HG03045 (cell line): ENCODE data around the gene ACRV1.
"Not testable (repeated sequence)": the region's sequence is repeated elsewhere in the genome, so short reads cannot be mapped to it uniquely, and the experiment has no call there.

ENCODE experiments used
- ATAC-seq: cut with Tn5 transposase; IDR thresholded peaks from one replicate; pipeline ENCODE4 v1.9.1; 2021; ENCODE audit warnings: mild to moderate bottlenecking, moderate library complexity; ENCODE audit not compliant: unreplicated experiment

ACRV1 gene

GRCh38 chr11:125680747-125681146 lies at the start of gene ACRV1:
Gene ACRV1, minus strand, starts transcription at chr11:125680847. Its CDS starts 67 bp downstream, at chr11:125680780.
- ATAC-seq, result no peak

DNA sequence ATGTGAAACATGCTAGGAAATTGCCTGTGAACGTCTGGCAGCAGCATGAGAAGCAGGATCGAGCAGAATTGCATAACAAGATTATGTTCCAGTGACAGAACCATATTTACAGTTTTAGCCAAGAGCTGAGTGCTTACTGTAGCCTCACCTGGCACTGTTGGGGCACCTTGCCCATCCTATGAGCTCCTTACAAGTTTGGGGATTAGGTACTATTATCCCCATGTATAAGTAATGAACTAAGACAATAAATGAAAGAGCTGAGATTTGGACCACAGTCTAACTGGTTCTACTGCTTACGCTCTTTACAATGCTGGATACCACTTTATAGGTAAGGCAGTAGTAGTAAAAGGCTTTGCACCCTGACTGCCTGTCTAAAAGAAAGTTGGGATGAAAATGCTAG lies 48.3 kb upstream of the ACRV1 start:
- ATAC-seq, result no peak

DNA sequence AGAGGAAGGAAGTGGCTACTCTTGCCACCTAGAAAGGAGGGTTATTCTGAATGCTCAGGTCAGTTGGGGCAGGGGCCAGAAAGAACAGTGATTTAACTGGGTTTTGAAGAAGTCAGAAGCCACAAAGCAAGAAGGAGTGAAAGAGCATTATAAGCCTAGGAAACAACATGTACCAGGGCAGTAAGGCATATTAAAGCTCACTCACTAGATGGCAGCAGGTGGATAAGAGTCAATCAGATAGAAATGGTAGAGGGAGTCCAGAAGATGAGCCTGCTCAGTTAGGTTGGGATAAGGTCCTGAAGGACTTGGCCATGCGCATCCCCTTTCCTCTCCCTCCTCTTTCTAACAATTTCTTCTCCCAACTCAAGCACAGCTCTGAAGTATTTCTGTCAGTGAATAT lies 43.5 kb upstream of the ACRV1 start:
- no peak for ATAC-seq

GRCh38 chr11:125720781-125721180 lies 40.1 kb upstream of the ACRV1 start:
- ATAC-seq, result no peak

GRCh38 chr11:125704686-125705085 lies 24.0 kb upstream of the ACRV1 start:
- ATAC-seq, result not testable (repeated sequence)

- no peak for ATAC-seq
Measured at GRCh38 chr11:125701858-125702621, 21.4 kb upstream of the ACRV1 start.

- no peak for ATAC-seq
Measured at GRCh38 chr11:125701018-125701610, 20.5 kb upstream of the ACRV1 start.

GRCh38 chr11:125694951-125695350 lies 14.3 kb upstream of the ACRV1 start:
- no peak for ATAC-seq

GRCh38 chr11:125692887-125693286 lies 12.2 kb upstream of the ACRV1 start:
- ATAC-seq, result no peak

DNA sequence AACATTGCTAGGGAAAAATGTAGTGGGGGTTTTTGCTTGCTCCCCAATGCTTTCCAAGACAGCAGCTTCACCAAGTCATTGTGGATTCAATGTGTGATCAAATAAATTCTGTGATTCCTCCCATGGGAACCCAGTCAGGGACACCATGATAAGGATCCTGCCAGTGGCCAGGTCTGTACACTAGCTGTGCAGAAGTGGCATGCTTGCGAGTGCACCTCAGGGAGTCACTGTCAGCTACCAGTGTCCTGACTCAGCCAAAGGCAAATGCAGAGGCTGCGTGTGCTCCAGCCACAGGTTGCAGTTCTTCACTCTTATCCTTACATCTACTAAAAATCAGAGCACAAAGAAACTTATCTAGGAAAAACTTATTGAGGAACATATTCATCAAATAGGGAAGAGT lies 9.4 kb upstream of the ACRV1 start:
- no peak for ATAC-seq

DNA sequence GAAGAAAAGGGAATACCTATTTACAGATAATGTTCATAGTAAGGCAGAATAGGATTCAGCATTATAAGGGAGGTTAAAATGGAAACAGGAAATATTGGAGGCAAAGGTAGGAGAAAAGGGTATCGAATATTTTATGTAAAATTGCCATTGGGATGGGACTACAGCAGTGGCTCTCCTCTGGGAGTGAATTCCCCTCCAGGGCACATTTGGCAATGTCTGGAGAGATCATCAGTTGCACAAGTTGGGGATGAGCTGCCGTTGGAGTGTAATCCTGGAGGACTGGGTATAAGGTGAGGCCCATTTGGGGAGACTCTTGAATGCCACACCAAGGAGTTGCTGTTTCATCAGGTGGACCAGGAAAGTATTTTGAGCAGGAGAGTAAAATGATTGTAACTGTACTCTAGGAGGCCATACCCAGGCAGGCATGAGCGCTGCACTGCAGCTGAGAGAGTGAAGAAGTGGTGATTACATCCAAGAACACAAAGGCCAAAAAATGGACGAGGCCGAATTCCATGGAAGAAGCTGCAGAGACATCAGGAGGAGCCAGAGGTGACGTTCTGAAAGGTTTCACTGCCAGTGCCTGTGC lies 8.7 kb upstream of the ACRV1 start:
- ATAC-seq, result no peak

DNA sequence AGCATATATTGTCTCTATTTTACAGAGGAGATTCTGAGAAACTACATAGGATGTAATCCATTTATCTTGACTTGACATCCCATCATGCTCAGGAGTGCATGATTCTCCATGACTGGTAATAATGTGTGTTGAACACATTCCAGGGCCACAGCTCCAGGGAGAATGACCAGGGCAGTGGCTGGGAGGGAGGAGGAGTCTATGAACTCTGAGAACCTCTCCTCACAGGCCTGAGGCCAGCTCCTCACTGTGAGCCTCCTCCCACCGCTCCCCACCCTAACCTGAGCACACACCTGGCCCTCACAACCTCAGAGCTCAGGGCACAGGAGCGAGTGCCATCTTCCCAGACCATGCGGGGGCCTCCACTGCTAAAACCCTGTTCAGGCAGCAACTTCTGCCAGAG lies 8.0 kb upstream of the ACRV1 start:
- no peak for ATAC-seq

GRCh38 chr11:125688066-125688465 lies 7.4 kb upstream of the ACRV1 start:
- ATAC-seq, result no peak

DNA sequence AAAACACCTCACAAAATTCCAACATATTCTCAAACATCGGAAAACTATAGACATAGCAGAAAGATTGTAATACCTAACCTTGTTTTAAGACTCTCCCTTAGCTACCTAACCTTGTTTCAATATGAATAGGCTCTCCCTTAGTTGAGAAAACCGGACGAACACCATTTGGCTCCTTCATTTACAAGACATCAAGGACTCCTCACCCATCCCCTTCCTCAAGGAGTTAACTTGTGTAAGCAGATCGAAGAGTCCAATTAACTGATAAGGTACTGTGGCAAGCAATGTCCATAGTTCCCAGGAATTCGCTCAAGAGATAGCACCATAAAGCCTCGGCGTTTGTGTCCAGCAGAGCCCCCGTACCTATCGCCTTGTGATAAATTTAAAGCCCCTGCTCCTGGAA lies 4.6 kb upstream of the ACRV1 start:
- ATAC-seq, result no peak

DNA sequence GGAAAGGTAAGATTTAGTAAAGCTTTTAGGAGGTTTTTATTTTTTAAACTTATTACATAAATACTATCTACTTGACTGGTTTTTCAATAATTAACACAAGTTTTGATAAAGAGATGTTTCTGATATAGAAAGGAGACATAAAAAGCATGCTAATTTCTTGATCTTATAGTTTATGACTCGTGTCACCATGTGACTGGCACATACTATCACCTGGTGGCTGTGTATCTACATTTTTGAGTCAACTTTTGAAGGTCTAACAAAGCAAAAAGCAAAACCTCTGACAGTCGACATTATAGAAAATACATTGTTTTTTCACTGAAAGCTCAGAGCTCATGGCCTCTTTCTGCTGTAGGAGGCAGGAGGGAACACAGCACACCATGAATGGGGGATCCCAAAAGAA lies 810 bp downstream of the ACRV1 start:
- ATAC-seq, result no peak

- no peak for ATAC-seq
Measured at GRCh38 chr11:125679397-125679796, 1.2 kb downstream of the ACRV1 start.

DNA sequence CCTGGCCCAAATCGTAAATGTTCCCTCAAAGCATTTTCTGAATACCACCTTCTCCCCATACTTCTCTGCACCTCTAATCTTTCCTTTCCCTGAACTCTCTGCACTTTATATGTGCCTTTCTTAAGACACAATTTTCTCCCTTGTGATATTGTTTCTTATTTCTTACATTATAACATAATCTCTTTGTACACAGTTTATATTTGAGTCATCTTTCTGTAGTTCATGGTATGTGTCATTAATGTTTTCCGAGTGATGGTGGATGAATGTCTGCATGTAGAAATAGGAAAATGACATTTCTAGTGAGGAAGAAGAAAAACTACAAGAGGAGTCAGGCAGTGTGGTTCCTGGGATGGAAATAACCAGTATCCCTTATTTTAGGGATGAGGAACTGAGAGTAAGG lies 5.5 kb downstream of the ACRV1 start:
- ATAC-seq, result no peak

DNA sequence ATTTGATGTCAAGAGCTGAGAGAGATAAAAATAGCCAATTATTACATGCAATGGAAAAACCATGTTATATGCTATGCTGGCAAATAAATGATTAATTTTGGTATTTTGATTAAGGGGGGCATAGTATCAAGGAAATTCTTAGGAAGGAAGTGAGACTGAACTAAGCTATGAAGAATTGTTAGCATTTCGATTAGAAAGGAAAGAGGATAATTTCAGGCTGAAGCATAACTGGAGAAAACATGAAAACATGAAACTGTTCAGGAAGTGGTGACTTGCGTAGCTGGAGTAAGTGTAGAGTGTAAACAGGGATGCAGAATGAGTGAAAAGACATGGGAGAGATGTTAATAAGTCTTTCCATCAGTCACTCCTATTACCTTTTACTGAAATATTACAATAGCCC lies 6.4 kb downstream of the ACRV1 start:
- ATAC-seq, result no peak

- ATAC-seq, result no peak
Measured at GRCh38 chr11:125671561-125671960, 9.1 kb downstream of the ACRV1 start.

- no peak for ATAC-seq
Measured at GRCh38 chr11:125670172-125670571, 10.5 kb downstream of the ACRV1 start.

DNA sequence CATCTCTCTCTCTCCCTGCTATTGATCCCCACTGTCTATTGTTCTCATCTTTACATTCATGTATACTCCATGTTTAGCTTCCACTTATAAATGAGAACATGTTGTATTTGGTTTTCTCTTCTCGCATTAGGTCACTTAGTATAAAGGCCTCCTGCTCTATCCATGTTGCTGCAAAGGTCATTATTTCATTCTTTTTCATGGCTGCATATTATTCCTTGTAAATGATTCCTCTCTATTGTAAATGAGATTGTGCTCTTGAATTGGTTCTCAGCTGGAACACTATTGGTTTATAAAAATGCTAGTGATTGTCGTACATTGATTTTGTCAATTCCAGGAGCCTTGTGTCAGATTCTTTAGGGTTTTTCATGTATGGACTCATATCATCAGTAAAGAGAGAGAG lies 13.5 kb downstream of the ACRV1 start:
- ATAC-seq, result no peak

GRCh38 chr11:125663910-125664309 lies 16.7 kb downstream of the ACRV1 start:
- ATAC-seq, result no peak
